GM12892 (cell line): ENCODE data around the gene SAMD4A.

Experiments
- POLR2A ChIP-seq: IDR thresholded peaks from 2 replicates; pipeline ENCODE4 v1.6.1; 2011; ENCODE audit warnings: low read depth, low read length, control low read depth
- POLR2AphosphoS5 ChIP-seq: IDR thresholded peaks from 2 replicates; pipeline ENCODE4 v1.6.1; 2011; ENCODE audit warnings: low read depth, low read length, control low read depth
- TAF1 ChIP-seq: IDR thresholded peaks from 2 replicates; pipeline ENCODE4 v1.6.1; 2011; ENCODE audit warnings: low read depth, mild to moderate bottlenecking, control low read depth, low read length, borderline replicate concordance

- TF ChIP-seq POLR2A (no peak), TAF1 (no peak), POLR2AphosphoS5 (no peak)
These were observed 85.7 kb downstream of the SAMD4A start for GRCh38 chr14:54652605-54653052.
